ENCODE measurements around the gene COL27A1.

- TF ChIP-seq CTCF (IDR thresholded peaks at IDR 0.05; ENCODE audit: insufficient read depth, low read length) (no peak), POLR2AphosphoS5 (IDR thresholded peaks at IDR 0.05; ENCODE audit: low read depth) (no peak), SPI1 (IDR thresholded peaks at IDR 0.05; ENCODE audit: borderline replicate concordance, low read depth) (no peak), REST (IDR thresholded peaks at IDR 0.05; ENCODE audit: insufficient replicate concordance, low read depth) (no peak)
These were observed 139.3 kb downstream of the COL27A1 start for GRCh38 chr9:114294664-114295063.
